ENCODE data around the gene MYH4. TPM values are rescaled to one million over a fixed set of nuclear protein-coding genes. Genes with fewer than 3 reads are reported as not detected.

Gene MYH4
- total and polyA plus RNA-seq, 8 donors: not detected

DNA sequence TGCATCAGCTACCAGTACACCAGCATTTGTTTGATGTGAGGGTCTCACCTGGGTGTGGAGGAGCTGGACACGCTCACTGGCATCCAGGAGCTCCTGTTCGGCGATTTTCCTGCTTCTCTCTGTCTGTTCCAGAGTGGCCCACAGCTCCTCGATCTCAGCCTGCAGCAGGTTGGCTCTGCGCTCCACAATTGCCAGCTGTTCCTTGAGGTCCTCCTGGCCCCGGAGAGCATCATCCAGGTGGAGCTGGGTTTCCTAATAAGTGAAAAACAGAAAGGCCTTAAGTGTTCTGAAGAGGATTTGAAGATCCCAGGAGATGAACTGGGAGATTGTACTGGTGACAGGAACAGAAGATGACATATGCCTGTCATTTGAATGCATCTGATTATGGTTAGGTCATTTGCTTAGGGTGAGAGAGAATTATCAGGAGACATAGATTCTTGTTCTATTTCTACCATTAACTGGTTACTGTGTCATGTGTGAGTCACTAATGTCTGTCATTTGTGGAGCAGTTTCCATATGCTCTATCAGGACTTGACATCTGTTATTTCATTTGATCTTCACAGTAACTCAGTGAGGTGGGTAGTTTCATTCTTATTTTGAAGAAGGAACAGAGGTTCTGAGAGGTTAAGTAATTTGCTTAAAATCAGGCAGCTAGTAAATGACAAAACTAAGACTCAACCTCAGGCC is 75.0 kb downstream of the MYH4 start:
- Histone ChIP-seq H3K4me1 (no peaks in the 10 kb centered on the region), H3K4me3 (no peak overlapping the region), H3K27me3 (peaks cover 0 to 6% (median 0%) of the 10 kb centered on the region in 4 donors), H3K27ac (no peak overlapping the region), H3K36me3 (no peaks in the 10 kb centered on the region), H3K9me3 (no peaks in the 10 kb centered on the region)
- no peak for ATAC-seq
- no peak for FAIRE-seq
- intact Hi-C loops (cut with DNase I): no loop called here
- DNase-seq: no peak
- 70 to 78% methylated on average over 6 of the region's 6 CpGs for WGBS, 2 donors
- TF ChIP-seq, protein P1, sequence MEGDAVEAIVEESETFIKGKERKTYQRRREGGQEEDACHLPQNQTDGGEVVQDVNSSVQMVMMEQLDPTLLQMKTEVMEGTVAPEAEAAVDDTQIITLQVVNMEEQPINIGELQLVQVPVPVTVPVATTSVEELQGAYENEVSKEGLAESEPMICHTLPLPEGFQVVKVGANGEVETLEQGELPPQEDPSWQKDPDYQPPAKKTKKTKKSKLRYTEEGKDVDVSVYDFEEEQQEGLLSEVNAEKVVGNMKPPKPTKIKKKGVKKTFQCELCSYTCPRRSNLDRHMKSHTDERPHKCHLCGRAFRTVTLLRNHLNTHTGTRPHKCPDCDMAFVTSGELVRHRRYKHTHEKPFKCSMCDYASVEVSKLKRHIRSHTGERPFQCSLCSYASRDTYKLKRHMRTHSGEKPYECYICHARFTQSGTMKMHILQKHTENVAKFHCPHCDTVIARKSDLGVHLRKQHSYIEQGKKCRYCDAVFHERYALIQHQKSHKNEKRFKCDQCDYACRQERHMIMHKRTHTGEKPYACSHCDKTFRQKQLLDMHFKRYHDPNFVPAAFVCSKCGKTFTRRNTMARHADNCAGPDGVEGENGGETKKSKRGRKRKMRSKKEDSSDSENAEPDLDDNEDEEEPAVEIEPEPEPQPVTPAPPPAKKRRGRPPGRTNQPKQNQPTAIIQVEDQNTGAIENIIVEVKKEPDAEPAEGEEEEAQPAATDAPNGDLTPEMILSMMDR (IDR thresholded peaks at IDR 0.05): no peak

Other genes starting within 250 kb of the MYH4 start
- gene MYH13, start 96.6 kb downstream of the MYH4 start, total RNA-seq: not detected
- gene MYH13, start 96.6 kb downstream of the MYH4 start, polyA plus RNA-seq: not detected
- gene MYH8, start 47.6 kb downstream of the MYH4 start, total RNA-seq: not detected
- not detected for gene MYH8, start 47.6 kb downstream of the MYH4 start, polyA plus RNA-seq
- gene MYH1, start 49.0 kb upstream of the MYH4 start, total RNA-seq: not detected
- gene MYH1, start 49.0 kb upstream of the MYH4 start, polyA plus RNA-seq: under 1 TPM; 0.04 to 0.09 TPM
- gene MYH2, start 80.1 kb upstream of the MYH4 start, total RNA-seq: not detected
- gene MYH2, start 80.1 kb upstream of the MYH4 start, polyA plus RNA-seq: under 1 TPM in 1 of 2 donors, not detected in 1; 0.05 TPM
- gene MYH3, start 187.8 kb upstream of the MYH4 start, total RNA-seq: 1 to 10 TPM in 5 of 6 donors, under 1 TPM in 1; 0.63 to 2.6 (median 1.7) TPM
- 10 to 100 TPM; 13.2 to 13.5 TPM for gene MYH3, start 187.8 kb upstream of the MYH4 start, polyA plus RNA-seq
- 10 to 100 TPM in 3 of 6 donors, 1 to 10 TPM in 3; 7.0 to 12.4 (median 9.9) TPM for gene SCO1, start 228.0 kb upstream of the MYH4 start, total RNA-seq
- 1 to 10 TPM; 3.3 to 8.9 TPM for gene SCO1, start 228.0 kb upstream of the MYH4 start, polyA plus RNA-seq
- 1 to 10 TPM; 4.1 to 6.9 (median 4.3) TPM for gene ADPRM, start 228.0 kb upstream of the MYH4 start, total RNA-seq
- gene ADPRM, start 228.0 kb upstream of the MYH4 start, polyA plus RNA-seq: 1 to 10 TPM; 6.5 to 6.8 TPM